KMS-11 (cell line): ENCODE measurements around the gene CAPN7.

Experiments
- H2AFZ ChIP-seq: fragments of 200-600 bp; sonication (generic); 2 replicates; pipeline ENCODE4 v1.6.1; 2016; ENCODE audit warnings: antibody characterized with exemption, mixed run types, low read depth
- H3K27ac ChIP-seq: fragments of 200-600 bp; sonication (generic); 2 replicates; pipeline ENCODE4 v1.6.1; 2016; ENCODE audit warnings: mild to moderate bottlenecking, mixed run types
- H3K27me3 ChIP-seq: fragments of 200-600 bp; sonication (generic); 2 replicates; pipeline ENCODE4 v1.6.1; 2017; ENCODE audit warnings: mild to moderate bottlenecking, low read depth, mixed run types, moderate library complexity; ENCODE audit not compliant: insufficient read depth
- H3K36me3 ChIP-seq: fragments of 200-600 bp; sonication (generic); 2 replicates; pipeline ENCODE4 v1.6.1; 2017; ENCODE audit warnings: mild to moderate bottlenecking, mixed run types; ENCODE audit not compliant: insufficient read depth
- H3K4me1 ChIP-seq: fragments of 200-600 bp; sonication (generic); 2 replicates; pipeline ENCODE4 v1.6.1; 2016; ENCODE audit warnings: mild to moderate bottlenecking, low read depth, mixed run types; ENCODE audit not compliant: poor library complexity, severe bottlenecking
- H3K4me2 ChIP-seq: fragments of 200-600 bp; sonication (generic); 2 replicates; pipeline ENCODE4 v1.7.0; 2016; ENCODE audit warnings: mild to moderate bottlenecking, mixed run types
- H3K4me3 ChIP-seq: fragments of 200-600 bp; sonication (generic); IDR thresholded peaks from 2 replicates; pipeline ENCODE4 v1.6.1; 2017; ENCODE audit warnings: low read depth, low read length, mixed read lengths; ENCODE audit not compliant: insufficient read depth
- H3K79me2 ChIP-seq: fragments of 200-600 bp; sonication (generic); 2 replicates; pipeline ENCODE4 v1.6.1; 2016; ENCODE audit warnings: low read depth, mixed run types; ENCODE audit not compliant: insufficient read depth
- H3K9ac ChIP-seq: fragments of 200-600 bp; sonication (generic); 2 replicates; pipeline ENCODE4 v1.6.1; 2016; ENCODE audit warnings: mild to moderate bottlenecking, mixed run types
- H4K20me1 ChIP-seq: fragments of 200-600 bp; sonication (generic); 2 replicates; pipeline ENCODE4 v1.6.1; 2016; ENCODE audit warnings: mild to moderate bottlenecking, mixed run types; ENCODE audit not compliant: insufficient read depth
- CTCF ChIP-seq: fragments of 200-600 bp; sonication (generic); conservative IDR thresholded peaks from 2 replicates; pipeline ENCODE4 v1.6.1; 2017; ENCODE audit warnings: low read depth, mild to moderate bottlenecking, antibody characterized with exemption, low read length, moderate library complexity, mixed read lengths

CAPN7 gene

GRCh38 chr3:15263120-15263519, 57.1 kb downstream of the CAPN7 start:
- no peak overlapping the region for H3K4me2 ChIP-seq
- H3K27me3 ChIP-seq = no peaks in the 10 kb centered on the region
- TF ChIP-seq CTCF = no peak
- H3K36me3 ChIP-seq = no peaks in the 10 kb centered on the region
- no peak overlapping the region for H3K9ac ChIP-seq
- no peak overlapping the region for H3K4me3 ChIP-seq
- no peaks in the 10 kb centered on the region for H4K20me1 ChIP-seq
- no peaks in the 10 kb centered on the region for H3K4me1 ChIP-seq
- H3K79me2 ChIP-seq = no peaks in the 10 kb centered on the region
- no peak overlapping the region for H3K27ac ChIP-seq
- H2AFZ ChIP-seq = no peak overlapping the region

- Histone ChIP-seq H3K27ac (no peak overlapping the region), H4K20me1 (no peaks in the 10 kb centered on the region), H2AFZ (no peak overlapping the region), H3K27me3 (no peaks in the 10 kb centered on the region), H3K4me3 (no peak overlapping the region), H3K9ac (no peak overlapping the region), H3K4me1 (no peaks in the 10 kb centered on the region), H3K79me2 (no peaks in the 10 kb centered on the region), H3K4me2 (no peak overlapping the region), H3K36me3 (no peaks in the 10 kb centered on the region)
- no peak for TF ChIP-seq CTCF
These were observed 57.9 kb downstream of the CAPN7 start for GRCh38 chr3:15263926-15264325.

- Histone ChIP-seq H3K27ac (no peak overlapping the region), H2AFZ (no peak overlapping the region), H3K4me1 (no peaks in the 10 kb centered on the region), H3K36me3 (no peaks in the 10 kb centered on the region), H3K27me3 (no peaks in the 10 kb centered on the region), H3K4me3 (no peak overlapping the region), H4K20me1 (no peaks in the 10 kb centered on the region), H3K9ac (no peak overlapping the region), H3K4me2 (no peak overlapping the region), H3K79me2 (no peaks in the 10 kb centered on the region)
- TF ChIP-seq CTCF = no peak
These were observed 58.4 kb downstream of the CAPN7 start for GRCh38 chr3:15264486-15264885.

- no peak for TF ChIP-seq CTCF
- no peak overlapping the region for H3K9ac ChIP-seq
- H3K4me1 ChIP-seq = no peaks in the 10 kb centered on the region
- no peaks in the 10 kb centered on the region for H3K27me3 ChIP-seq
- H3K79me2 ChIP-seq = no peaks in the 10 kb centered on the region
- no peaks in the 10 kb centered on the region for H3K36me3 ChIP-seq
- no peak overlapping the region for H3K27ac ChIP-seq
- no peaks in the 10 kb centered on the region for H4K20me1 ChIP-seq
- H3K4me2 ChIP-seq = no peak overlapping the region
- no peak overlapping the region for H2AFZ ChIP-seq
- H3K4me3 ChIP-seq = no peak overlapping the region
These were observed 59.8 kb downstream of the CAPN7 start for GRCh38 chr3:15265655-15266509.
